ENCODE results near the gene CEP41.

Gene CEP41

DNA sequence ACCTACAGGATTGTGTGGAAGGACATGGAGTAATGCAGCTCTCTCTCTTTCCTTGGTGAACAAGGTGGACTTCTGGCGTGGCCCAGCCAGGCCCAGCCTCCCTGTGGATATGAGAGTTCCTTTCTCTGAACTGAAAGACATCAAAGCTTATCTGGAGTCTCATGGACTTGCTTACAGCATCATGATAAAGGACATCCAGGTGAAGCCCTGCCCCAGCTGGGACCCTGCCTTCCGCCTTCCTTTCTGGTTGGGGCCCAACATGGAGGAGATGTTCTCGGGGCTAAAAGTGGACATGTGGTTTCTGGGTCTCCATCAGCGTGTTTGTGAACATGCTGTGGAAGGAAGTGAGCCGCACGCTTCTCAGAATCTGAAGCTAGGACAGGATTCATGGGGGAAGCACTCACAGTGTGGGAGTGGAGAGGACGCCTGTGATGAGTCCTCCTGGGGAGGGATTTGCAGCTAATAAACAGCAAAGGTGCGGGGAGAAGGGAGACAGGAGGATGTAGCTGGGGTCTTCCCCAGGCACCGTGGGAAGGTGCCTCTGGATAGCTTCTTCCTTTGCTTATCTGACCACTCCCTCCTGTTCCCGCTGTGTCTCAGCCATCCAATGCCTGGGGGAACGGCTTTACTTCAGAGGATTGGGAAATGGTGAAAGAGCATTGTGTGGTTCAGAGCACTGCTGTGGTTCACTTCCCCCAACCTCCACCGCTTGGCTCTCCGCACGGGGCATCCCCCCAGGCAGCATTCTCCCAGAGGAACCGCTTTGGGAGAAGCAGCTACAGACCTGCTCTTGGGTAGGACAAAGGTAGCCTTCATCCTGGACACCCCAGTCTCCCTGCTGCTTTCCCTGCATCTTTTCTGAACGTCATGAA, 90.7 kb downstream of the CEP41 start:
- no peak for DNase-seq

DNA sequence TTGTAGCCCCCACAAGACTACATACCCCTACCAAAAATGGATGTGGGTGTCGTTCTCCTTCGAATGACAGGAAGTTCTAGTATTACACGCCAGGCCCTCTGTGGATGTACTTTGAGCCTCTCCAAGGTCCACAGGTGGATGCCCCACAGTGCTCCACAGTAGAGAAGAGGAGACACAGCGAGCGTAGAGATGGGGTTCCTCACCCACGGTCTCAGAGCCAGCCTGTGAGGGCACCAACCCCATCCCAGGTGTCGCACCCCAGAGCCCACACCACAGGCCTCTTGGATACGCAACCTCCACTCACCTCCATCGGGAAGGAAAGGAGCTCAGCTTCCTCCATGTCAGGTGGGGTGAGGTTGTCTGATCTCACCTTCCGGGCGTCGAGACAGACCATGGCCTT, 93.9 kb downstream of the CEP41 start:
- DNase-seq = no peak

DNA sequence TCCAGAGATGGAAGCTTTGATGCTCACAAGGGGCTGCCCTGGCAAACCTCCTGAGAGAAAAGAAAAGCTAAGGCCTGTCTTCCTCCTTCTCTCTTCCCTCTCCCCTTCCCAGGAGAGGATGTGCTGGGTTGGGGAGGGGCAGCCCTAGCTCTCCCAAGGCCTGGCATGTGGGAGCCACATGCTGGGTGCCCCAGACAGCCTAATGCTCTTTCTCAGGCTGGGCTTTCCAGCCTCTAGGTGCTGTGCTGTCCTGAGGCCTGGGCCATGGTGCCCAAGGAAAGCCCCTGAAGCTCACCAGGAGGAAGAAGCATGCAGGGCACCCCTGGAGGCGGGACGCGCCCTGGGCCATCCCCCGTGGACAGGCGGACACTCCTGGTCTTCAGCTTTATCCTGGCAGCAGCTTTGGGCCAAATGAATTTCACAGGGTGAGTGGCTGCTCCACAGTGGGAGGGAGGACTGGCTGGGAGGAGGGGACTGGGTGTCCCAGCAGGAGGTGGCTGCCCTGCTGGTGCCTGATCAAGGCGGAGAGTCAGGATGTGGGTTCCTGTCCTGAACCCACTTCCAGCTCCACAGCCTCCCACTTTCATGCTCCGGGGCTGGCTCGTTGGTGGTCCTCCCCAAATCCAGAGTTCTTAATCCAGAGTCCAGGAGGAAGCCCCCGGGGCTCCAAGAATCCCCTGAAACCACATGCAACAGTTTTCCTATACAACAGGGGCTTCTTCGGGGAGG, 94.5 kb downstream of the CEP41 start:
- no peak for DNase-seq

DNA sequence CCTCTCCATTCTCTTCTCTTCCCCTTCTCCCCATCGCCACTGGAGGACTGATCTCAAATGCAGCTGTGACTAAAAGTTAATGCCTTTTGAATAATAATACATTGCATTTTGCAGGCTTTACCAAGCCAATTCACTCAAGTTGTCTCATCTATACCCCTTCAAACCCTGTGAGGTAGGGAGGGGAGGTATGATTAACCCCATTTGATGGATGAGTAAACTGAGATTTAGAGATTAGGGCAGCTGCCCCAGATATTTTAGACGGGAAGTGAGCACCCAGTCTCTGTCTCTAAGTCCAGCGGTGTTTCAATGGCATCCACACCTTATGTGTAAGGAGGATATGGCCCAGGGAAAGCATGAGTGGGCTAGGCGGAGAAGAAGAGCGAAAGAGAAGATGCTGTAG, 95.1 kb downstream of the CEP41 start:
- no peak for DNase-seq

DNA sequence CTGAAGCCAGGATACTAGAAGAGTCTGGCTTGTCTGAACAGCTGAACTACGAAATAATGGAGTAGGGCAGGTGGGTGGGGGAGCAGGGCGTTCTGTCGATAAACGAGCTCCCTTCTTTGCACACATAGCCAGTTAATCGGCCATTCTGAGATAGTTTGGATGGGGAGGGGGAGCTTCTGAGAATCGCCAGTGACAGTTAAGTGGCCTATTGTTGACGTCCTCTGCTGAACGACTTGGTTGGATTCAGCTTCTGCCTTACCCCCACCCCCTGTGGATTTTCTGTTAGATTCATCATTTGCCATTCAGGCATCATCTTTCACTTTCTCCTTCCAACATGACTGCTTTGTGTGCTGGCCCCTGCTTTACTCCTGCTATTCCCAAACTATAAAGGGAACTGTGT, 95.7 kb downstream of the CEP41 start:
- no peak for DNase-seq

DNA sequence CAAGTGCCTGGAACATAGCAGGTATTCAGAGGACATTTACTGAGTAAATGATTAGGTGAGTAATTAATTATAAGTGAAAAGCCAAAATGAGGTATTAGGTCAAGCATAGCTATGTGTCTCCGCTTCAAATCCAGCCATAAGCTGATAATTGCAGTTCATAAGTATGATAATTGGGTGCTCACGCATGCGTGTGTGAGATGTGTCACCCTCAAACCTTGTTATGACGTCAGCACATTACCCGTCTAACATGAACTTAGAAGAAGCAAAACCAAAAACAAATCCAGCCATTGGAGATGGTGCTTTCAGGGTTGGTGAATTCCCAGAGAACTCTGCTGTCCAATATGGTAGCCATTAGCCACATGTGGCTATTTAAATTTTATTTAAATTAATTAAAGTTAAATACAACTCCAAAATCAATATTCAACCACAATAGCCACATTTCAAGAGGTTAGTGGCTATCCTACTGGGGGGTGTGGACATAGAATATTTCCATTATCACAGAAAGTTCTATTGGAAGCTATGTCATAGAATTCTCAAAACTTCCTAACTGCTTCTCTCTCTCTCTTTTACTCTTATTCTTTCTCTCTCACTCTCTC, 96.4 kb downstream of the CEP41 start, which contains the start of gene CPA5:
Gene CPA5, plus strand, starts transcription at position 546 of the 596 bp plus-strand sequence. CDS start 1,670 bp downstream, outside the sequence.
- no peak for DNase-seq

Data from T-helper 1 cell (primary cell).